Calu3 (cell line): ENCODE data around the gene ZNF879. TPM values are rescaled to one million over a fixed set of nuclear protein-coding genes. Genes with fewer than 3 reads are reported as not detected.

ENCODE experiments used
- BruUV-seq: library from RNA; stranded (reverse); fragments of 400-500 nt; replicated peaks from 2 replicates; lab custom pipeline; 2021; lab: Mats Ljungman, UMichigan
- CTCF ChIA-PET: fragments of 300-600 bp; sonication (Branson Sonifier 250); formaldehyde crosslinking; loops from one replicate; lab custom pipeline; 2022; ENCODE audit warnings: antibody characterized with exemption; lab: Charles Lee
- DNase-seq: peaks from one replicate; pipeline ENCODE4 v3.0.0; 2022
- H3K27ac Mint-ChIP-seq: one replicate; pipeline ENCODE4 v1.8.0; 2022; ENCODE audit warnings: mixed read lengths; ENCODE audit not compliant: unreplicated experiment
- H3K27me3 Mint-ChIP-seq: one replicate; pipeline ENCODE4 v1.8.0; 2022; ENCODE audit warnings: mixed read lengths; ENCODE audit not compliant: unreplicated experiment
- H3K36me3 Mint-ChIP-seq: one replicate; pipeline ENCODE4 v1.8.0; 2022; ENCODE audit warnings: mild to moderate bottlenecking, moderate library complexity, mixed read lengths; ENCODE audit not compliant: insufficient read depth, unreplicated experiment
- H3K4me1 Mint-ChIP-seq: one replicate; pipeline ENCODE4 v1.8.0; 2022; ENCODE audit warnings: mild to moderate bottlenecking, low read depth, mixed read lengths; ENCODE audit not compliant: unreplicated experiment
- H3K4me3 Mint-ChIP-seq: one replicate; pipeline ENCODE4 v1.8.0; 2022; ENCODE audit warnings: mild to moderate bottlenecking, low read depth, moderate library complexity, mixed read lengths; ENCODE audit not compliant: unreplicated experiment
- H3K9me3 Mint-ChIP-seq: one replicate; pipeline ENCODE4 v1.8.0; 2022; ENCODE audit warnings: low read depth, mixed read lengths; ENCODE audit not compliant: unreplicated experiment
- CTCF ChIP-seq: fragments of 200-600 bp; IDR thresholded peaks from one replicate; pipeline ENCODE4 v1.8.0; 2022; ENCODE audit warnings: antibody characterized with exemption; ENCODE audit not compliant: unreplicated experiment
- intact Hi-C: fragments of 100-400 bp; cut with micrococcal nuclease; formaldehyde crosslinking; loops from one replicate; pipeline ENCODE4 v1.10.0; 2022; ENCODE audit not compliant: unreplicated experiment
- total RNA-seq: library from RNA; stranded (reverse); gene quantifications from 2 replicates; pipeline ENCODE4 v1.2.3, GENCODE V29; 2022

ZNF879 gene
- total RNA-seq, 1 experiment from 2014 or later, result 1.4 TPM

GRCh38 chr5:178993955-178994579 is 29.5 kb upstream of the ZNF879 start:
- BruUV-seq, result no TSS peak
- no peak for DNase-seq
- TF ChIP-seq CTCF, result no peak
- Mint-ChIP-seq H3K27me3 (no peaks in the 10 kb centered on the region), H3K9me3 (peaks cover 30% of the 10 kb centered on the region), H3K4me3 (no peak overlapping the region), H3K4me1 (no peaks in the 10 kb centered on the region), H3K36me3 (no peaks in the 10 kb centered on the region), H3K27ac (no peak overlapping the region)
- intact Hi-C loops, result no loop called here
- CTCF ChIA-PET, result no interaction called here

- H3K4me1 Mint-ChIP-seq, result no peaks in the 10 kb centered on the region
- no peak within 1 kb of the TSS for H3K27ac Mint-ChIP-seq
- peaks cover 28% of the 10 kb centered on the region for H3K9me3 Mint-ChIP-seq
- no peak for DNase-seq
- no peaks in the 10 kb centered on the region for H3K36me3 Mint-ChIP-seq
- CTCF ChIA-PET, result no interaction called here
- no peak within 1 kb of the TSS for H3K4me3 Mint-ChIP-seq
- TF ChIP-seq CTCF, result no peak
- H3K27me3 Mint-ChIP-seq, result no peaks in the 10 kb centered on the region
- no TSS peak for BruUV-seq
- intact Hi-C loops, result no loop called here
Observed at GRCh38 chr5:178994580-178995340, 28.8 kb upstream of the ZNF879 start, which contains the start of gene GRM6. GRM6 (minus strand) TSS chr5:178995320; CDS start chr5:178994944, 376 bp downstream.

GRCh38 chr5:178995341-178995690 is 28.3 kb upstream of the ZNF879 start:
- H3K27me3 Mint-ChIP-seq, result no peaks in the 10 kb centered on the region
- CTCF ChIA-PET, result no interaction called here
- no peaks in the 10 kb centered on the region for H3K36me3 Mint-ChIP-seq
- H3K27ac Mint-ChIP-seq, result no peak overlapping the region
- no peaks in the 10 kb centered on the region for H3K4me1 Mint-ChIP-seq
- H3K9me3 Mint-ChIP-seq, result peaks cover 26% of the 10 kb centered on the region
- no peak overlapping the region for H3K4me3 Mint-ChIP-seq
- intact Hi-C loops, result no loop called here
- no peak for TF ChIP-seq CTCF
- DNase-seq, result no peak
- no TSS peak for BruUV-seq

- Mint-ChIP-seq H3K4me1 (no peaks in the 10 kb centered on the region), H3K4me3 (no peak overlapping the region), H3K27ac (no peak overlapping the region), H3K27me3 (no peaks in the 10 kb centered on the region), H3K9me3 (peaks cover 25% of the 10 kb centered on the region), H3K36me3 (no peaks in the 10 kb centered on the region)
- intact Hi-C loops, result no loop called here
- CTCF ChIA-PET, result no interaction called here
- no peak for TF ChIP-seq CTCF
- no TSS peak for BruUV-seq
- no peak for DNase-seq
Observed at GRCh38 chr5:178996156-178996555, 27.4 kb upstream of the ZNF879 start.
